ENCODE data around the gene TRIM44. TPM values are rescaled to one million over a fixed set of nuclear protein-coding genes. Genes with fewer than 3 reads are reported as not detected.
"Not testable (repeated sequence)": the region's sequence is repeated elsewhere in the genome, so short reads cannot be mapped to it uniquely, and the experiment has no call there.

Gene TRIM44
- total and polyA plus RNA-seq, 12 donors, result 5.5 to 89.8 (median 34.1) TPM

DNA sequence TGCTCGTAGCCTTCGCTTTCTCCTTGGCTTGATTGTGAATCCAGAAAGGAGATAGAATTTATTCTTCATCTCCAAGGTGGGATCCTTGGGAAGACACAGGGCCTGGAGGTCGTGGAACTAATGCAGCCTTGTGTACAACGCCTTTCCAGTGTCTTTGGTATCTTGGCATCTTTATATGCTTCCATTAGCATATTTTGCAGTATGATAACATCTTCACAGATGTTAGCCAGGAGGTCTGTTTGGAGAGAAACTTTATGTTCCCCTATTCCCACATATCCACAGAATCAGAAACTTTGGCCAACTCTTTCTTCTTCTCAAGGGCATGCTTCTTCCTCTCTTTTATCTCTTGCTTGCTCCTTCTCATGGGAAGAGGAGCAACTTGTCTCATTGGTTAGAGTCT is 101.2 kb downstream of the TRIM44 start:
- TF ChIP-seq, protein P1, sequence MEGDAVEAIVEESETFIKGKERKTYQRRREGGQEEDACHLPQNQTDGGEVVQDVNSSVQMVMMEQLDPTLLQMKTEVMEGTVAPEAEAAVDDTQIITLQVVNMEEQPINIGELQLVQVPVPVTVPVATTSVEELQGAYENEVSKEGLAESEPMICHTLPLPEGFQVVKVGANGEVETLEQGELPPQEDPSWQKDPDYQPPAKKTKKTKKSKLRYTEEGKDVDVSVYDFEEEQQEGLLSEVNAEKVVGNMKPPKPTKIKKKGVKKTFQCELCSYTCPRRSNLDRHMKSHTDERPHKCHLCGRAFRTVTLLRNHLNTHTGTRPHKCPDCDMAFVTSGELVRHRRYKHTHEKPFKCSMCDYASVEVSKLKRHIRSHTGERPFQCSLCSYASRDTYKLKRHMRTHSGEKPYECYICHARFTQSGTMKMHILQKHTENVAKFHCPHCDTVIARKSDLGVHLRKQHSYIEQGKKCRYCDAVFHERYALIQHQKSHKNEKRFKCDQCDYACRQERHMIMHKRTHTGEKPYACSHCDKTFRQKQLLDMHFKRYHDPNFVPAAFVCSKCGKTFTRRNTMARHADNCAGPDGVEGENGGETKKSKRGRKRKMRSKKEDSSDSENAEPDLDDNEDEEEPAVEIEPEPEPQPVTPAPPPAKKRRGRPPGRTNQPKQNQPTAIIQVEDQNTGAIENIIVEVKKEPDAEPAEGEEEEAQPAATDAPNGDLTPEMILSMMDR (IDR thresholded peaks at IDR 0.05), result no peak
- no peak for TF ChIP-seq POLR2A (IDR thresholded peaks at IDR 0.05)
- intact Hi-C loops (cut with DNase I), result no loop called here
- Histone ChIP-seq H3K9me3 (replicated peaks in 1 of 3) (no peaks in the 10 kb centered on the region), H3K36me3 (replicated peaks in 1 of 2) (no peaks in the 10 kb centered on the region), H3K4me3 (no peak overlapping the region), H3K27me3 (no peaks in the 10 kb centered on the region), H3K4me1 (replicated peaks in 1 of 2) (peaks cover 0 to 6% of the 10 kb centered on the region in 2 donors), H3K27ac (no peak overlapping the region)
- WGBS, 4 donors, result 94 to 96% (median 95%) methylated on average over 4 of the region's 4 CpGs
- DNase-seq, result no peak

DNA sequence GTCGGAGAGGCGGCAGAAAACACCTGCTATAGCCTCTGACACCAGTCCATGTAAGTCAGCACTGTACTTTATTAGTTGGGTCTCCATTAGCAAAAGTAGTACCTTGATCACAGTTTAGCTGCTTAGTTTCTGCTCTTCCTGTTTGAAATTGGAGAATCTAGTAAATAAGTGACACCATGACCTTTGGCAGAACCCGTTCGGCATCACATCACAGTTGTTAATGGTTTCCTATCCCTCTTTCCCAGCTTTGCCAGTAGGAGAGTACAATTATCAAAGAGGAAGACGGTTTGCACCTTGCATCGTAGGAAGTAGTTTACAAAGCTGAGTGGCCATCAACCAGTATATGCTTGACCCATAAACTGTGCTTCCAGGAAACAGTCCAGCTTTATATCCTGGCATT is 101.8 kb downstream of the TRIM44 start:
- no peak for DNase-seq
- 78 to 96% (median 86%) methylated on average over 6 of the region's 6 CpGs for WGBS, 4 donors
- no peaks in the 10 kb centered on the region for H3K36me3 ChIP-seq (replicated peaks in 1 of 2)
- no peak overlapping the region for H3K27ac ChIP-seq
- H3K4me1 ChIP-seq (replicated peaks in 1 of 2), result peaks cover 0 to 6% of the 10 kb centered on the region in 2 donors
- H3K4me3 ChIP-seq, result no peak overlapping the region
- intact Hi-C loops (cut with DNase I), result no loop called here
- TF ChIP-seq POLR2A (IDR thresholded peaks at IDR 0.05), result no peak
- TF ChIP-seq, protein P1 (IDR thresholded peaks at IDR 0.05), result no peak
- no peaks in the 10 kb centered on the region for H3K27me3 ChIP-seq
- H3K9me3 ChIP-seq (replicated peaks in 1 of 3), result no peaks in the 10 kb centered on the region

DNA sequence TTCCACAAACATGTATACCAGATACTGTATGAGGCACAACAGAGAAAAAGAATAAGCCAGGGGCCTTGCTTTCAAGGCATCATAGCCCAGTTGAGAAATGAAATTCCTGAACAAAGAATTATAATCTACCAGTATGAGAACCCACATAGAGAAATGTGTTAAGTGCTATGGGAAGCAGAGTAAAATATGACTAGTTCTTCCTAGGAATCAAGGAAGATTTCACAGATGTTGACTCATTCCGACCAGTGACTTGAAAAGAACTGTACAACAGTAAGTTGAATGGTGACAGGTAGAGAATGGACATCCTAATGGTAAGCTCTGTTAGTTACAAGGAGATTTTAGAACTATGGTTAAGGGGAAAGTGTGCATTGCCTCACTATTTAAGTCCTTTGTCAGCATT is 102.6 kb downstream of the TRIM44 start:
- TF ChIP-seq, protein P1 (IDR thresholded peaks at IDR 0.05), result no peak
- no peak for TF ChIP-seq POLR2A (IDR thresholded peaks at IDR 0.05)
- Histone ChIP-seq H3K4me3 (no peak overlapping the region), H3K4me1 (replicated peaks in 1 of 2) (peaks cover 0 to 6% of the 10 kb centered on the region in 2 donors), H3K36me3 (replicated peaks in 1 of 2) (no peaks in the 10 kb centered on the region), H3K9me3 (replicated peaks in 1 of 3) (no peaks in the 10 kb centered on the region), H3K27ac (no peak overlapping the region), H3K27me3 (no peaks in the 10 kb centered on the region)
- WGBS, 4 donors, result 95 to 97% (median 97%) methylated on average over 1 of the region's 1 CpG
- DNase-seq, result no peak
- intact Hi-C loops (cut with DNase I), result no loop called here

DNA sequence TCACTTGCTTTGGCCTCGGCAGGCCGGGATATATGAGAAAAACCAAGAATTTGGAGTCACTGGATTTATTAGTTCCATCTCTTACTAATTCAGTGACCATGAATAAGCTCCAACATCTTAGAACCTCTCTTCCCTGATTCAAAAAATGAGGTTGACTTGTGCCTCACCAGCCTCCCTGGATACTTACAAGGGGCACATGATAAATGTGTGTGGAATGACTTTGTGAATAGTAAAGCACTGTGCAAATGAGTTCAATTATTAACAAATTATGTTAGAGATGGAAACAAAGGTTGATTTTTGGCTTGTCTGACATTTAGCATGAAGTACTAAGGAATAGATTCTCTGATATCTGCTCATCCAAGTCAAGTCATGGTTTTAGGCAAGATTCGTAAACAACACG is 104.1 kb downstream of the TRIM44 start:
- Histone ChIP-seq H3K27me3 (no peaks in the 10 kb centered on the region), H3K9me3 (replicated peaks in 1 of 3) (no peaks in the 10 kb centered on the region), H3K4me1 (replicated peaks in 1 of 2) (peaks cover 0 to 4% of the 10 kb centered on the region in 2 donors), H3K27ac (no peak overlapping the region), H3K36me3 (replicated peaks in 1 of 2) (no peaks in the 10 kb centered on the region), H3K4me3 (no peak overlapping the region)
- DNase-seq, result no peak
- intact Hi-C loops (cut with DNase I), result no loop called here
- TF ChIP-seq, protein P1 (IDR thresholded peaks at IDR 0.05), result no peak
- TF ChIP-seq POLR2A (IDR thresholded peaks at IDR 0.05), result no peak
- WGBS, 4 donors, result 95 to 97% (median 95%) methylated on average over 4 of the region's 4 CpGs

DNA sequence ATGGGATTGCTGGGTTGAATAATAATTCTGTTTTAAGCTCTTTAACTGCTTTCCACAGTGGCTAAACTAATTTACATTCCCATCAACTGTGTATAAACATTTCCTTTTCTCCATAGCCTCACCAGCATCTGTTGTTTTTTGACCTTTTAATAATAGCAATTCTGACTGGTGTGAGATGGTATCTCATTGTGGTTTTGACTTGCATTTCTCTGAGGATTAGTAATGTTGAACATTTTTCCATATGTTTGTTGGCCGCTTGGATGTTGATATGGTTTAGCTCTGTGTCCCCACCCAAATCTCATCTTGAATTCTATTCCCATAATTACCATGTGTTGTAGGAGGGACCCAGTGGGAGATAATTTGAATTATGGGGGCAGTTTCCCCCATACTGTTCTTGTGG is 107.8 kb downstream of the TRIM44 start:
- intact Hi-C loops (cut with DNase I); DNase-seq: not testable (repeated sequence)
- WGBS, 4 donors, result 95 to 100% (median 97%) methylated on average over 1 of the region's 1 CpG

More for the DNA sequence above, 107.8 kb downstream of the TRIM44 start:
- H3K27ac ChIP-seq; H3K27me3 ChIP-seq; H3K36me3 ChIP-seq (replicated peaks in 1 of 2); H3K9me3 ChIP-seq (replicated peaks in 1 of 3); H3K4me1 ChIP-seq (replicated peaks in 1 of 2); H3K4me3 ChIP-seq: not testable (repeated sequence)
